ENCODE results near the gene TEX12. TPM values are rescaled to one million over a fixed set of nuclear protein-coding genes. Genes with fewer than 3 reads are reported as not detected.

Gene TEX12
- total and polyA plus RNA-seq, 2 experiments from 2014 or later = 0.50 TPM; not detected in 1

GRCh38 chr11:112219476-112220232 lies 52.5 kb downstream of the TEX12 start:
- Histone ChIP-seq H3K9me3 (ENCODE audit: low read depth) (no peaks in the 10 kb centered on the region), H3K4me1 (ENCODE audit: insufficient read depth) (peaks cover 6% of the 10 kb centered on the region), H3K36me3 (replicated peaks; ENCODE audit: insufficient read depth, low read depth) (no peaks in the 10 kb centered on the region), H4K20me1 (ENCODE audit: insufficient read depth, poor library complexity, severe bottlenecking) (no peaks in the 10 kb centered on the region), H3K4me3 (no peak overlapping the region), H3K79me2 (no peaks in the 10 kb centered on the region), H3K4me2 (no peak overlapping the region), H3K9me2 (replicated peaks; ENCODE audit: insufficient read depth) (no peaks in the 10 kb centered on the region), H3K27ac (no peak overlapping the region), H2AFZ (no peak overlapping the region), H3K27me3 (no peaks in the 10 kb centered on the region)
- TF ChIP-seq EZH2 (IDR thresholded peaks at IDR 0.05; ENCODE audit: borderline replicate concordance) (no peak), CTCF (IDR thresholded peaks at IDR 0.05; ENCODE audit: poor library complexity) (peak; percentile 86)
- peak; percentile 77 for DNase-seq (ENCODE audit: low spot score)
- WGBS (ENCODE audit: low lambda C conversion rate, missing lambda C conversion rate) = 37% methylated on average over 7 of the region's 7 CpGs

- DNase-seq (ENCODE audit: low spot score) = no peak
- Histone ChIP-seq H3K4me2 (no peak overlapping the region), H3K4me3 (no peak overlapping the region), H3K4me1 (ENCODE audit: insufficient read depth) (peaks cover 6% of the 10 kb centered on the region), H3K9me2 (replicated peaks; ENCODE audit: insufficient read depth) (no peaks in the 10 kb centered on the region), H3K27me3 (no peaks in the 10 kb centered on the region), H3K36me3 (replicated peaks; ENCODE audit: insufficient read depth, low read depth) (no peaks in the 10 kb centered on the region), H4K20me1 (ENCODE audit: insufficient read depth, poor library complexity, severe bottlenecking) (no peaks in the 10 kb centered on the region), H3K79me2 (no peaks in the 10 kb centered on the region), H3K9me3 (ENCODE audit: low read depth) (no peaks in the 10 kb centered on the region), H3K27ac (no peak overlapping the region), H2AFZ (no peak overlapping the region)
- no peak for TF ChIP-seq EZH2 (IDR thresholded peaks at IDR 0.05; ENCODE audit: borderline replicate concordance)
- TF ChIP-seq EZH2phosphoT487 (IDR thresholded peaks at IDR 0.05; ENCODE audit: low read depth, severe bottlenecking, unreplicated experiment) = no peak
- TF ChIP-seq CTCF (IDR thresholded peaks at IDR 0.05; ENCODE audit: poor library complexity) = no peak
- WGBS (ENCODE audit: low lambda C conversion rate, missing lambda C conversion rate) = 53% methylated on average over 3 of the region's 3 CpGs
These were observed 54.2 kb downstream of the TEX12 start for GRCh38 chr11:112221274-112221835.

Small RNAs within 50 kb of the gene (small RNA-seq; reads per million reads assigned to genes)
- not detected for gene MRPS36P4

Other genes with a start within 250 kb of the TEX12 start
- gene C11orf52, start 248.5 kb upstream of the TEX12 start, total RNA-seq = 8.7 and 14.8 TPM in 2 replicates
- gene C11orf52, start 248.5 kb upstream of the TEX12 start, polyA plus RNA-seq = 21.1 and 23.7 TPM in 2 replicates
- gene DIXDC1, start 230.0 kb upstream of the TEX12 start, total RNA-seq = 14.7 and 18.4 TPM in 2 replicates
- gene DIXDC1, start 230.0 kb upstream of the TEX12 start, polyA plus RNA-seq = 5.2 and 8.2 TPM in 2 replicates
- 40.5 and 42.1 TPM in 2 replicates for gene DLAT, start 142.0 kb upstream of the TEX12 start, total RNA-seq
- gene DLAT, start 142.0 kb upstream of the TEX12 start, polyA plus RNA-seq = 27.9 and 32.7 TPM in 2 replicates
- 0.60 and 1.7 TPM in 2 replicates for gene PIH1D2, start 93.4 kb upstream of the TEX12 start, total RNA-seq
- 2.2 and 3.1 TPM in 2 replicates for gene PIH1D2, start 93.4 kb upstream of the TEX12 start, polyA plus RNA-seq
- gene NKAPD1, start 93.1 kb upstream of the TEX12 start, total RNA-seq = 21.2 and 24.6 TPM in 2 replicates
- 8.8 and 21.5 TPM in 2 replicates for gene NKAPD1, start 93.1 kb upstream of the TEX12 start, polyA plus RNA-seq
- 62.5 and 62.8 TPM in 2 replicates for gene TIMM8B, start 80.6 kb upstream of the TEX12 start, total RNA-seq
- 126 and 128 TPM in 2 replicates for gene TIMM8B, start 80.6 kb upstream of the TEX12 start, polyA plus RNA-seq
- 151 and 152 TPM in 2 replicates for gene SDHD, start 80.5 kb upstream of the TEX12 start, total RNA-seq
- gene SDHD, start 80.5 kb upstream of the TEX12 start, polyA plus RNA-seq = 144 and 158 TPM in 2 replicates
- 9.4 and 10.3 TPM in 2 replicates for gene IL18, start 3.3 kb upstream of the TEX12 start, total RNA-seq
- 5.1 and 7.0 TPM in 2 replicates for gene IL18, start 3.3 kb upstream of the TEX12 start, polyA plus RNA-seq
- 23.9 and 30.8 TPM in 2 replicates for gene BCO2, start 8.1 kb downstream of the TEX12 start, total RNA-seq
- 39.1 and 64.5 TPM in 2 replicates for gene BCO2, start 8.1 kb downstream of the TEX12 start, polyA plus RNA-seq
- gene PTS, start 59.1 kb downstream of the TEX12 start, total RNA-seq = 37.5 and 44.3 TPM in 2 replicates
- 81.7 and 84.6 TPM in 2 replicates for gene PTS, start 59.1 kb downstream of the TEX12 start, polyA plus RNA-seq
- gene PLET1, start 93.5 kb downstream of the TEX12 start, total RNA-seq = not detected in 2 replicates
- 0.34 TPM in 1 of 2 replicates, not detected in the other for gene PLET1, start 93.5 kb downstream of the TEX12 start, polyA plus RNA-seq

All from hepatocyte (in vitro differentiated cells).